HepG2 (cell line): Measurements from ENCODE around the gene ATP5F1C. TPM values are rescaled to one million over a fixed set of nuclear protein-coding genes. Genes with fewer than 3 reads are reported as not detected.

Experiments used
- CHD2 ChIP-seq: IDR thresholded peaks from 2 replicates; pipeline ENCODE4 v1.6.1; 2011; ENCODE audit warnings: low read depth, low read length, improper control_type of control experiment
- CREB3 ChIP-seq: sonication (generic); formaldehyde crosslinking; IDR thresholded peaks from 2 replicates; pipeline ENCODE4 v1.5.0; 2020; ENCODE audit warnings: missing genetic modification reagents
- JUND ChIP-seq: sonication (generic); formaldehyde crosslinking; IDR thresholded peaks from 2 replicates; pipeline ENCODE4 v1.8.0; 2022; ENCODE audit warnings: mild to moderate bottlenecking, missing genetic modification reagents
- MIER3 ChIP-seq: IDR thresholded peaks from 2 replicates; pipeline ENCODE4 v1.6.1; 2016; ENCODE audit warnings: missing compliant biosample characterization, borderline replicate concordance
- MTA1 ChIP-seq: sonication (generic); formaldehyde crosslinking; IDR thresholded peaks from 2 replicates; pipeline ENCODE4 v1.4.0; 2020; ENCODE audit warnings: missing genetic modification reagents, mild to moderate bottlenecking, borderline replicate concordance
- MTA3 ChIP-seq: sonication (generic); formaldehyde crosslinking; IDR thresholded peaks from 2 replicates; pipeline ENCODE4 v1.4.0; 2020; ENCODE audit warnings: missing genetic modification reagents
- RFXANK ChIP-seq: IDR thresholded peaks from 2 replicates; pipeline ENCODE4 v1.6.1; 2016
- SATB2 ChIP-seq: sonication (generic); formaldehyde crosslinking; IDR thresholded peaks from 2 replicates; pipeline ENCODE4 v1.5.0; 2020; ENCODE audit warnings: missing genetic modification reagents
- TSC22D2 ChIP-seq: sonication (generic); formaldehyde crosslinking; IDR thresholded peaks from 2 replicates; pipeline ENCODE4 v1.5.1; 2020; ENCODE audit warnings: missing genetic modification reagents, mild to moderate bottlenecking, borderline replicate concordance
- UBTF ChIP-seq: sonication (generic); formaldehyde crosslinking; IDR thresholded peaks from 2 replicates; pipeline ENCODE4 v1.4.0; 2020; ENCODE audit warnings: mild to moderate bottlenecking, missing genetic modification reagents
- ZMYM3 ChIP-seq: sonication (generic); formaldehyde crosslinking; IDR thresholded peaks from 2 replicates; pipeline ENCODE4 v1.5.1; 2020; ENCODE audit warnings: mild to moderate bottlenecking, missing genetic modification reagents
- ZNF281 ChIP-seq: sonication (generic); formaldehyde crosslinking; IDR thresholded peaks from 2 replicates; pipeline ENCODE4 v1.4.0; 2020; ENCODE audit warnings: missing genetic modification reagents, borderline replicate concordance
- ZNF317 ChIP-seq: sonication (generic); formaldehyde crosslinking; IDR thresholded peaks from 2 replicates; pipeline ENCODE4 v1.5.0; 2020; ENCODE audit warnings: mild to moderate bottlenecking, missing genetic modification reagents
- ZNF331 ChIP-seq: sonication (generic); formaldehyde crosslinking; IDR thresholded peaks from 2 replicates; pipeline ENCODE4 v1.4.0; 2020; ENCODE audit warnings: missing genetic modification reagents
- ZNF44 ChIP-seq: sonication (generic); formaldehyde crosslinking; IDR thresholded peaks from 2 replicates; pipeline ENCODE4 v1.5.1; 2020; ENCODE audit warnings: mild to moderate bottlenecking, missing genetic modification reagents
- ZNF598 ChIP-seq: sonication (generic); formaldehyde crosslinking; IDR thresholded peaks from 2 replicates; pipeline ENCODE4 v1.5.1; 2020; ENCODE audit warnings: mild to moderate bottlenecking, missing genetic modification reagents, borderline replicate concordance
- ZNF768 ChIP-seq: sonication (generic); formaldehyde crosslinking; IDR thresholded peaks from 2 replicates; pipeline ENCODE4 v1.4.0; 2020; ENCODE audit warnings: missing genetic modification reagents
- ZNF883 ChIP-seq: sonication (generic); formaldehyde crosslinking; IDR thresholded peaks from 2 replicates; pipeline ENCODE4 v1.5.1; 2020; ENCODE audit warnings: mild to moderate bottlenecking, missing genetic modification reagents; ENCODE audit errors: not compliant biosample characterization
- ZSCAN5A ChIP-seq: sonication (generic); formaldehyde crosslinking; IDR thresholded peaks from 2 replicates; pipeline ENCODE4 v1.8.0; 2022; ENCODE audit warnings: mild to moderate bottlenecking, missing genetic modification reagents, borderline replicate concordance
- ZZZ3 ChIP-seq: sonication (generic); formaldehyde crosslinking; IDR thresholded peaks from 2 replicates; pipeline ENCODE4 v1.4.0; 2020; ENCODE audit warnings: missing genetic modification reagents, mild to moderate bottlenecking, borderline replicate concordance
- polyA plus RNA-seq, 8 experiments: library from polyadenylated mRNA; depleted of rRNA in 3 of 8; stranded (reverse) in 7 of 8; unstranded in 1 of 8; fragments of >200 nt; fragmentation: Illumina TruSeq in 4 of 8; extraction: Trizol in 4 of 8; gene quantifications; 2 replicates each; pipeline versions ENCODE4 v1.2.1 to v1.2.3, GENCODE V29; 2011 to 2016; ENCODE audit warnings: low read depth in 4 of 8, missing spikeins in 1 of 8, mixed read lengths in 1 of 8; ENCODE audit not compliant: insufficient read depth in 1 of 8
- total RNA-seq, 5 experiments: library from RNA; depleted of rRNA; stranded (reverse); fragments of >200 nt; fragmentation: Illumina TruSeq; extraction: Trizol; gene quantifications; 2 replicates each; pipeline ENCODE4 v1.2.3, GENCODE V29; 2016; ENCODE audit warnings: low read depth in 1 of 5

The ATP5F1C gene
- total and polyA plus RNA-seq, 2 of the 13 experiments (the other 11 are each of a cell fraction or from before 2014, with no cell fraction given): 407 to 416 TPM

GRCh38 chr10:7818295-7819120 lies 30.5 kb downstream of the ATP5F1C start, which contains the start of gene TAF3 (continued):
- peak; percentile 92; the same call in 1 of the 2 replicates for TF ChIP-seq ZZZ3
- peak; percentile 73; the same call in 1 of the 2 replicates for TF ChIP-seq TSC22D2
- TF ChIP-seq ZNF768 (CRISPR knock-in tag): 0 out of 2 replicates have a peak, but pooled peaks have one; percentile 30
- no peak for TF ChIP-seq JUND
- no peak for TF ChIP-seq ZSCAN5A
- peak; percentile 57 for TF ChIP-seq UBTF
- 0 out of 2 replicates have a peak, but pooled peaks have one; percentile 68 for TF ChIP-seq ZNF598 (CRISPR knock-in tag)
- peak; percentile 51; the same call in 1 of the 2 replicates for TF ChIP-seq ZMYM3 (CRISPR knock-in tag)
- TF ChIP-seq MTA1: peak; percentile 70; the same call in 1 of the 2 replicates
- TF ChIP-seq ZNF883 (CRISPR knock-in tag): peak; percentile 71
- TF ChIP-seq CHD2: no peak
- TF ChIP-seq ZNF317 (CRISPR knock-in tag): 0 out of 2 replicates have a peak, but pooled peaks have one; percentile 8
- 0 out of 2 replicates have a peak, but pooled peaks have one; percentile 56 for TF ChIP-seq CREB3 (CRISPR knock-in tag)
- TF ChIP-seq ZNF331 (CRISPR knock-in tag): peak; percentile 90
- TF ChIP-seq ZNF44: no peak
- TF ChIP-seq SATB2 (CRISPR knock-in tag): no peak
- peak; percentile 83; the same call in 1 of the 2 replicates for TF ChIP-seq MIER3 (CRISPR knock-in tag)
- TF ChIP-seq RFXANK (CRISPR knock-in tag): peak; percentile 54; the same call in 1 of the 2 replicates
- TF ChIP-seq MTA3 (CRISPR knock-in tag): no peak
- TF ChIP-seq ZNF281 (CRISPR knock-in tag): peak; percentile 10; the same call in 1 of the 2 replicates
